HUES48 (cell line): ENCODE data around the gene IFNGR1.
"Not testable (repeated sequence)": the region's sequence is repeated elsewhere in the genome, so short reads cannot be mapped to it uniquely, and the experiment has no call there.

Experiments
- H3K27ac ChIP-seq: one replicate; pipeline ENCODE4 v1.7.0; 2013; ENCODE audit warnings: low read depth, low read length, inconsistent platforms
- H3K27me3 ChIP-seq: 2 replicates; pipeline ENCODE4 v1.6.1; 2013; ENCODE audit warnings: mild to moderate bottlenecking, low read length; ENCODE audit not compliant: control insufficient read depth, insufficient read depth
- H3K36me3 ChIP-seq: 2 replicates; pipeline ENCODE4 v1.6.1; 2013; ENCODE audit warnings: low read length; ENCODE audit not compliant: control insufficient read depth, insufficient read depth
- H3K4me1 ChIP-seq: 2 replicates; pipeline ENCODE4 v1.6.1; 2013; ENCODE audit warnings: mild to moderate bottlenecking, low read length; ENCODE audit not compliant: control insufficient read depth, insufficient read depth
- H3K4me3 ChIP-seq: 2 replicates; pipeline ENCODE4 v1.5.1; 2013; ENCODE audit warnings: mild to moderate bottlenecking, low read depth, low read length
- H3K9ac ChIP-seq: 2 replicates; pipeline ENCODE4 v1.6.1; 2013; ENCODE audit warnings: mild to moderate bottlenecking, low read depth, low read length, moderate library complexity
- H3K9me3 ChIP-seq: 2 replicates; pipeline ENCODE4 v1.6.1; 2013; ENCODE audit warnings: low read length; ENCODE audit not compliant: control insufficient read depth, insufficient read depth

Gene IFNGR1

DNA sequence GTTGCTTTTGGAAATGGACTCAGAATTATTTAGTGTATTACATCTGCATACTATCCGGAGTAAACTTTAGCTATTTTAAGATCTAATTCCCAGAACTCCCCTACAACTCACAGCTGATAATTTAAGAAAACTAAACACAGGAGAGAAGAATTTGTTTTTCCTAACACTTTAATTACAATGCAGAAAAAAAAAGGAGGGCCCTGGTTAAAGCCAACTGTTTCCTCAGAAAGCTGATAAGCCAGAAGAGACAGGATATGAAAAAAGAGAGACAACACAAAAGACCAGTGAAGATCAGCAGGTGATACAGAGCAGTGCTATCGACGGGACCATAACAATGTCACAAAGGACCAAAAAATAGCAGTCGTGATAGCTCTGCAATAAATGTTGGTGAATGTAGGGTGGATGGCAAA lies 5.8 kb downstream of the IFNGR1 start:
- no peaks in the 10 kb centered on the region for H3K27me3 ChIP-seq
- no peak overlapping the region for H3K9ac ChIP-seq
- peaks cover 13% of the 10 kb centered on the region; the same call in 1 of the 2 replicates for H3K9me3 ChIP-seq
- H3K36me3 ChIP-seq: peaks cover 3% of the 10 kb centered on the region; the same call in 1 of the 2 replicates
- H3K27ac ChIP-seq: no peak overlapping the region
- peaks cover 13% of the 10 kb centered on the region; the same call in 1 of the 2 replicates for H3K4me1 ChIP-seq
- no peak overlapping the region for H3K4me3 ChIP-seq

- Histone ChIP-seq H3K9ac (no peak overlapping the region), H3K36me3 (peaks cover 3% of the 10 kb centered on the region; the same call in 1 of the 2 replicates), H3K27ac (no peak overlapping the region), H3K9me3 (peaks cover 19% of the 10 kb centered on the region; the same call in 1 of the 2 replicates), H3K27me3 (no peaks in the 10 kb centered on the region), H3K4me1 (peaks cover under 1% of the 10 kb centered on the region; the same call in 1 of the 2 replicates), H3K4me3 (no peak overlapping the region)
Observed at GRCh38 chr6:137211910-137212309, 7.3 kb downstream of the IFNGR1 start.

GRCh38 chr6:137210903-137211302 lies 8.3 kb downstream of the IFNGR1 start:
- H3K27ac ChIP-seq: no peak overlapping the region
- peaks cover 12% of the 10 kb centered on the region for H3K36me3 ChIP-seq
- no peaks in the 10 kb centered on the region; the same call in 1 of the 2 replicates for H3K4me1 ChIP-seq
- H3K9ac ChIP-seq: no peak overlapping the region
- peaks cover 19% of the 10 kb centered on the region; the same call in 1 of the 2 replicates for H3K9me3 ChIP-seq
- no peak overlapping the region for H3K4me3 ChIP-seq
- H3K27me3 ChIP-seq: no peaks in the 10 kb centered on the region

DNA sequence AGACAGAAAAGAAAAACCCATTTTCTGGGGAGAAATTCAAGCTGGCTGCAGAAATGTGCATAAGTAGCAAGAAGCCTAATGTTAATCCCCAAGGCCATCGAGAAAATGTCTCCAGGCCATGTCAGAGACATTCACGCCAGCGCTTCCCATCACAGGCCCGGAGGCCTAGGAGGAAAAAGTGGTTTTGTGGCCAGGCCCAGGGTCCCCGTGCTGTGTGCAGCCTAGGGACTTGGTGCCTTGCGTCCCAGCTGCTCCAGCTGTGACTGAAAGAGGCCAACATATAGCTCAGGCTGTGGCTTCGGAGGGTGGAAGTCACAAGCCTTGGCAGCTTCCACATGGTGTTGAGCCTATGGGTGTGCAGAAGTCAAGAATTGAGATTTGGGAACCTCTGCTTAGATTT lies 10.9 kb downstream of the IFNGR1 start:
- no peak overlapping the region for H3K27ac ChIP-seq
- no peak overlapping the region for H3K4me3 ChIP-seq
- no peak overlapping the region for H3K9ac ChIP-seq
- no peaks in the 10 kb centered on the region for H3K27me3 ChIP-seq
- H3K4me1 ChIP-seq: no peaks in the 10 kb centered on the region
- peaks cover 19% of the 10 kb centered on the region; the same call in 1 of the 2 replicates for H3K9me3 ChIP-seq
- peaks cover 38% of the 10 kb centered on the region for H3K36me3 ChIP-seq

- not testable (repeated sequence) for H3K4me3 ChIP-seq, H3K4me1 ChIP-seq, H3K27me3 ChIP-seq, H3K9ac ChIP-seq, H3K27ac ChIP-seq
- Histone ChIP-seq H3K36me3 (peaks cover 46% of the 10 kb centered on the region), H3K9me3 (peaks cover 19% of the 10 kb centered on the region; the same call in 1 of the 2 replicates)
Observed at GRCh38 chr6:137207457-137207856, 11.7 kb downstream of the IFNGR1 start.

- no peak overlapping the region for H3K4me3 ChIP-seq
- H3K9ac ChIP-seq: no peak overlapping the region
- no peak overlapping the region for H3K27ac ChIP-seq
- H3K4me1 ChIP-seq: no peaks in the 10 kb centered on the region
- peaks cover 54% of the 10 kb centered on the region for H3K36me3 ChIP-seq
- H3K27me3 ChIP-seq: no peaks in the 10 kb centered on the region
- H3K9me3 ChIP-seq: peaks cover 19% of the 10 kb centered on the region; the same call in 1 of the 2 replicates
Observed at GRCh38 chr6:137206577-137206976, 12.6 kb downstream of the IFNGR1 start.

GRCh38 chr6:137203256-137203655 lies 15.9 kb downstream of the IFNGR1 start:
- H3K27ac ChIP-seq: no peak overlapping the region
- no peak overlapping the region for H3K4me3 ChIP-seq
- no peak overlapping the region for H3K9ac ChIP-seq
- peaks cover 6% of the 10 kb centered on the region for H3K9me3 ChIP-seq
- H3K4me1 ChIP-seq: no peaks in the 10 kb centered on the region
- peaks cover 77% of the 10 kb centered on the region for H3K36me3 ChIP-seq
- no peaks in the 10 kb centered on the region for H3K27me3 ChIP-seq

GRCh38 chr6:137202078-137202477 lies 17.1 kb downstream of the IFNGR1 start:
- Histone ChIP-seq H3K9ac (no peak overlapping the region), H3K4me3 (no peak overlapping the region), H3K9me3 (no peaks in the 10 kb centered on the region; the same call in 1 of the 2 replicates), H3K4me1 (no peaks in the 10 kb centered on the region), H3K27ac (no peak overlapping the region), H3K27me3 (no peaks in the 10 kb centered on the region), H3K36me3 (peaks cover 85% of the 10 kb centered on the region)

GRCh38 chr6:137201006-137201405 lies 18.2 kb downstream of the IFNGR1 start:
- Histone ChIP-seq H3K9ac (no peak overlapping the region), H3K27me3 (no peaks in the 10 kb centered on the region), H3K4me1 (no peaks in the 10 kb centered on the region), H3K4me3 (no peak overlapping the region), H3K9me3 (no peaks in the 10 kb centered on the region; the same call in 1 of the 2 replicates), H3K27ac (no peak overlapping the region), H3K36me3 (peaks cover 78% of the 10 kb centered on the region)

DNA sequence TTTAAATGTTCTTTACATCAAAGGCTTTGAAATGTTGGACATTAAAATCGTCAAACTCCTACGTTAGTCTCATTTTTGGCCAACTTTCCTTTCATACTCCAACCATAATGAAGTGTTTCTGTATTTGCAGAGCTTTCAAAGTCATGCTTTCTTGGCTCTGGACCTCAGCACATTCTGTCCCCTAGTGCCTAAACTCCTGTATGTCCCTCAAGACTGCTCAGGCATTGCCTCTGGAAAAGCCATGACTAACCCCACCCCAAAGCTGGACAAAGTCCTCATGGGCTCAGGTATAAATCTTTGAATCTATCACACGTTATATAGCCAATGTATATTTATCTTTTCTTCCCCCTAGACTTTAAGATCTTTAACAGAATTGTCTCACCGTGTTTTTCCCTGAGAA lies 18.9 kb downstream of the IFNGR1 start:
- Histone ChIP-seq H3K27ac (no peak overlapping the region), H3K4me1 (no peaks in the 10 kb centered on the region), H3K4me3 (no peak overlapping the region), H3K9ac (no peak overlapping the region), H3K27me3 (no peaks in the 10 kb centered on the region), H3K36me3 (peaks cover 70% of the 10 kb centered on the region), H3K9me3 (no peaks in the 10 kb centered on the region; the same call in 1 of the 2 replicates)

DNA sequence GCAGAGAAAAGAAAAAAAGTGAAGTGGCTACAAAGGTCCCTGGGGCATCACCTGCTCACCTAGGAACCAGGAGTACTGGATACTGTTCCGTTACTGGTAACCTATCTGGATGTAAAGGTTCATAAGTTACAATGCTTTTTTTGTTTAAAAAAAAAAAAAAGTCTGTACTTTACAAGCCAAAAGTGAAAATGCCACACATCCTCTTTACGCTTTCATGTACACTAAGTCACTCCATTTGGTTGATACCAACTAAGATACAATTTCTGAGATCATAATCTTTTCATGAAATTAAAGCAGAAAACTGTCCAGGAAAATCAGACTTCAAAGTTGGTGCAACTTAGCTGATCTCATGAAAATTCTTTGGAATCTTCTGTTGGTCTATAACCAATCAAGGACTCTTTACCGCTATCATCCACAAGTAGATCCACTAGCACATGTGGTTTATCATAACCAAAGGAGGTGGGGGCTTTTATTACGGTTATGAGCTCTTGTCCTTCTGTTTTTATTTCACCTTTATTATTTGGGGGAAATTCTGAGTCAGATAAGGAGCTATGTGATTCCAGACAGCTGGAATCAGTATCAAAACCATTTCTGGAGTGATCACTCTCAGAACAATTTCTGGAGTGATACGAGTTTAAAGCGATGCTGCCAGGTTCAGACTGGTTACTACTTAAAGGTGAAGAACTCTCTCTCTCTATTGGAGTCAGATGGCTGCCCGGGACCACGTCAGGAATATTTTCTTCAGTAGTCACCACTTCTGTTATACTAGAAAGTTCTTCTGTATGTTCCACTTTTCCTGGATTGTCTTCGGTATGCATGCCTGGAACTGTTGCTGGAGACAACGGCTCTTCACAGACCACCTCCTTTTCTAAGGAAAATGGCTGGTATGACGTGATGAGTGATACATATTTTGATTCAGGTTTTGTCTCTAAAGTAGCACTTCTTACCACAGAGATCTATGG lies 21.2 kb downstream of the IFNGR1 start:
- Histone ChIP-seq H3K9me3 (no peaks in the 10 kb centered on the region; the same call in 1 of the 2 replicates), H3K9ac (no peak overlapping the region), H3K27ac (no peak overlapping the region), H3K36me3 (peaks cover 48% of the 10 kb centered on the region), H3K4me1 (no peaks in the 10 kb centered on the region), H3K27me3 (no peaks in the 10 kb centered on the region), H3K4me3 (no peak overlapping the region)
